GM18909 (cell line): ENCODE data around the gene BPIFB1.

Source experiments
- ATAC-seq: cut with Tn5 transposase; IDR thresholded peaks from one replicate; pipeline ENCODE4 v1.9.1; 2021; ENCODE audit warnings: mild to moderate bottlenecking; ENCODE audit not compliant: unreplicated experiment, poor library complexity

BPIFB1 gene

DNA sequence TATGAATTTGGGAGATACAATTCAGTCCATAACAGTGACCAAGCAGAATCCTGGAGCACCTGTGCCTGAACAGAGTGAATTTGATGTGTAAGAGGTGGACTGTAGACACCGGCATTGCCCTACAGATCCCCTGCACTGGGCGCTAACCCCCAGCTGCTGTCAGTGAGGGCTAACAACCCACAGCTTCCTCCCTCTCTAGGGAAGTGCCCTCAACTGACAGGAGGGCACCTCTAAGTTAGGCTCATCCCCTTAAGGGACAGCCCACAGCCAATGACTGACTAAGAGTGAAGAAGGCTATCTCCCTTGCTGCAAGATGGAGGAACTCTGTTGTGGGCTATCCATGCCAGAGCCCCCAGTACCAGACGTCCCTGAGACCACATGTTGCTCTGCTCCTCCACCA lies 15.3 kb upstream of the BPIFB1 start:
- no peak for ATAC-seq

DNA sequence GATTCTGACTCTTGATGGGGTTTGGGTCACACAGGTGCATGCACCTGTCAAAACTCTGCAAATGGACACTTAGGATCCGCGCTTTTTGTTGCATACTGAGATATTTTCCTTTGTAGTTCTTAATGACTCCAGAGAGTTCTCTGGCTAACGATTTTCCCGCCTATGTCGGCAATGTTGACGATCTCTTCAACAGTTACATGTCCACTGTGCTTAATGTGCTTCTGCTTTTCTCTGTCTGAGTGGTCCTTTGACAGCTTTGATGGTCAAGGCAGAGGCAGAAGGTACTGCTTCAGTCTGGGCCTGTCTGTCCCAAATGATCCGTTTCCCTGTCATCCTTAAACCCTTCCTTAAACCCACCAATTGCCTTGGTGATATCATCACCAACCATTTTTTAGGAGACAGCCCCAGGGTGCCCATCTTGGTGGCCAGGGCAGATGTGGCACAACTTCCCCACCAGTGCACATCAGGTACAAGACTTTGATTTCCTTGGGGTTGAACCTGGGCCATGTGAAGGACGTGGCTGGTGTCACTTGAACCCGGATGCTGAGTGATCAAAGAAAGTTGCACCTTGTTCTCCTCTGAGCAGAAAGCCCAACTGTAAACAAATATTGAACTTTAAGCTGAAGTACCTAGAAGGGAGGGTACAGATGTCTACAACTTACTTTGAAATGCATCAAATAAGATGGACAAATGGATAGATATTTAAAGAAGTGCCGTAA lies 10.7 kb upstream of the BPIFB1 start:
- no peak for ATAC-seq

DNA sequence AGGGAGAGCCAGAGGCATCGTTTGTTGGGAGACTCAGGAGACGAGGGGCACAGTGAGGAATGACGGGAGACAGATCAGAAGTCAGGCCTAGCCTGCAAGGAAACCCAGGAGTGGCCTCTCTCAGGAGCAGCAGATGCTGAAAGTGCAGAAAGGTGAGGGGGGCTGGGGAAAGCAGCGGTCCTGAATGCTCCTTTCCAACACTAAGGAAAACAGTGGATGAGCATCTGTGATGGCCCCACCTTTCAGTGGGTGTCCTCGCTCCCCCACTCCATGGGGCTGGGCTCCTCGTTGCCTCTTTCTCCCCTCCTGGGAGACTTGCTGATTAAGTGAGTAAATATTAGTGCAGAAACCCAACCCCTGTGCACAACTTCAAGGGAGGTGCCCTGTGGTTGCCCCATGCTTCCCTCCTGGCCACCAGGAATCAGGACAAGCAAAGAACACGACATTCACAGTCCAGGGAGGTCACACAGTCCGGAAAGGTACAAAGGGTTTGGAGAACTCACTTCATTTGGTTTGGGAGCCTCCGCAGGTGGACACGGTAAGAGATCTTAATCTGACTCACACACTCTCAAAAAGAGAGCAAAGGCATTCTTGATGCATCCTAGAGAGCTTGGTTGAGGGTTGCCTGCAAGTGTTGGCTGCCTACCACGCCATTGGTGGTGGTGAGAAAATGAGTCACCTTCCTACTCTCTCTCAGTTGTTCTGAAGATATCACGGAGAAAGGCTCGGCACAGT lies 9.7 kb upstream of the BPIFB1 start:
- ATAC-seq: no peak

DNA sequence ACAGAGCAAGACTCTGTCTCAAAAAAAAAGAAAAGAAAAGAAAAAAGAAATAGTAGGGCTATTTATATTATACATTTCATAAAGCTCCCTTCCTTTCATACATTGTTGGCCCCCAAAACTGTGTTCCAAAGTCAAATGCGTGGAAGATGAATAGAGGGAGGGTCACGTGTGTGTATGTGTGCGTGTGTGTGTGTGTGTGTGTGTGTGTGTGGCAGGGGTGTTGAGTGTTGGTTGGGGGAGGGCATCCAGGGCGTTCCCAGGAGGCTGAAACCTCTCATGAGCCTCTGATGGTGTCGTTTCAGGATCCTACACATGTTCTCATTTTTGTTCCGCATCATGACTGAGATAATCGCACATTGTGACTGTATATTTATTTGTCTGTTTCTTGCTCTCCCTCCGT lies 7.8 kb upstream of the BPIFB1 start:
- ATAC-seq: no peak

DNA sequence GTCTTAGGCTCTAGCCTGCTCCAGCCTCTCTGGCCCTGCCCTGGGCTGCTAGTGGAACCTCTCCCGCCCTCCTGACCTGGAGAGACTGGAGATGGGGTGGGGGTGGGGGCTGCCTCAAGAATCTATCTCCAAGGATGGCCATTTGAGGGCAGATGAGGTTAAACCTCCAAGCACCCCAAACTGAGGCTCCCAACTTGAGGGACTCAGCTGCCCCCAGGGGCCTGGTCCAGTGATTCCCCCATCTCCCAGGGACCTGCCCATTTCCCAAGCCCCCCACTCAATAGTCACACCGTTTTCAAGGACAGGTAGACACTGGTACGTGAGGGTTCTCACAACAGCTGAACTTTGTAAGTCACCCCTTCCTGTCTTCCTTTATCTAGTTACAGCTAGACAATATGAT lies 7.1 kb upstream of the BPIFB1 start:
- no peak for ATAC-seq

DNA sequence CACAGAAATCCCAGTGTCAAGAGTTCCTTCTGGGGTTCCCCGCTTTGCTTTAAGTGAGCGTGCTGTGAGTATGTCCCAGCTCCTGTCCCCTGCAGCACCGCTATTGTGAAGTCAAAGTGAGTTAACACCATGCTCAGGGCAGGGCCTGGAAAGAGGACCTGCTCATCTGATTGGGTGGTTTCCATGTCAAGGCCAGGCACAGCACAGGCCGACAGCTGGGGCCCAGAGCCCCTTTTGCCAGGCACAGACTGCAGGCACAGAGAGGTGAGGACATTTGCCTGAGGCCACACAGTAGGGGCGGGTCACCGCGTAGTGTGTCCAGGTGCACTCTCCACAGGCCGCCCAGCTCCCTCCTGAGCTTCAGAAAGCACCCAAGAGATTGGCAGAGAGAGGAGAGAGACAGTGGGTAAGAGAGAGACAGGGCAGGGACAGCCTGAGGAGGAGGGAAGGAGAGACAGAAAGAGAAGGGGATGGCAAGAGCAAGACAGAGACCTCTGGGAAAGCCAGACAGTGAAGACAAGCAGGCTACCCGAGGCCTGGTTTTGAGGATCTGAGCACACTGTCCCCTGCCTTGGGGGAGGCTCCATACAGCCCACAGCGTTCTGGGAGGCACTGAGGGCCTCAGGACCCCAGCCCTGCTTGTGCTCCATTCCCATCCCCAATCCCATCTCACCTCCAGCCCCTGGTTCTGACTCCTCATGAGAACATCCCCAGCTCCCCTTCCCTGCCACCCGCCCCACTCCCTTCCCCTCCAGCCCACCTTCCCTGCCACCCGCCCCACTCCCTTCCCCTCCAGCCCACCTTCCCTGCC lies 6.5 kb upstream of the BPIFB1 start:
- no peak for ATAC-seq

DNA sequence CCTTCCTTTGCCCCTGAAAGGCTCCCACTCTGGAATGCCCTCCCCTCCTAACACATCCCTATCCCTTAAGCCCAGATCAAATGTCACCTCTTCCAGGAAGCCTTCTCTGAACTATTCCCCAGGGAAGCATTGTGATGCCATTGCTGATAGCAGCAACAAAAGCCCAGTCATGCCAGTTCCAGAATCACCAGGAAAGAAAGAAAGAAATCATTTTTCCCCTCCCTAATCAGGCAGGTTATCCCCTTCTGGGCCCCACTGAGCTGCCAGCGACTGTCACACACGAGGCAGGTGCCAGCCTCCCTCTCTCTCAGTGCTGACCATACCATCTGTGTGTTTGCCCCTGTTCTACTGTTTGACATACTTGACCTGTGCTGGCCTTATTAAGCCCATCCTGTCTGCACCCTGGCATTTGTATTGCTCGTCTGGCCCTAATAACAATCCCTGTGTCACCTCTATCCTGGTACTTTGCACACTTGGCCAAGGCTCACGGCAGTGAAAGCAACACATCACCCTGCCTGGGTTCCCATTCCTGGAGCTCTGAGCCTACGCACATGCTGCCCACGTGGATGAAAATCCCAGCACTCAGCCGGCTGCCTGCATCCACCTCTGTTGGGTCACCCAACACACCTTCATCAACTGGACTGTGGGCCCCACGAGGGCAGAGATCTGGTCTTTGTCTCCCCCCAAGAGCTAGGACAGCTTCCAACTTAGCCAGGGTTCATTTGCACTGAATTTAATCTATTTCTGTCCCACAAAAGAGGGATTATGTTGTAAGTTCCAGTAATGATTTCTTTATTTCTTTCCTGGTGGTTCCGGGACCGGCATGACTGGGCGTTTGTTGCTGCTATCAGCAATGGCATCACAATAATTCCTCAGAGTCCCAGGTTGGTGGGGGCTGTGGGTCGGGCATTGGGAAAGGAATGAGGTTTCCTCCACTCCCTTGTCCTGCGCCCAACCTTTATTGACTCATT lies 5.3 kb upstream of the BPIFB1 start:
- ATAC-seq: no peak

DNA sequence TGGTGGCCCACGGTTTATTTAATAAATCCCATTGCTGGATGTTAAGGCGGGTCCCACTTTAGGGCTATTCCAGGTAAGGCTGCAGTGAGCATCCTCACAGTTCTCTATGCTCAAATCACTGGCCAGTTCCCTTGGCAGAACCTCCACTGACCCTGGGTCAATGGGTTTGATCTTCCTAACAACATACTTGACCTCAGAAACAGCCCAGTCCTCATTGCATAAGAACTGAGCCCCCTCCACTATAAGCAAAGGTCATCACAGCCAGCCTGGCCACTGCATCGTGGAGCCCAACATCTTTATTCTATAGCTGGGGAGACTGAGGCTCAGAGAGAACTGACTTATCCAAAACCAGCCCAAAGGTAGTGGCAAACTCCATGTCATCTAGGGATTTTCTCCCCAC lies 4.3 kb upstream of the BPIFB1 start:
- no peak for ATAC-seq

DNA sequence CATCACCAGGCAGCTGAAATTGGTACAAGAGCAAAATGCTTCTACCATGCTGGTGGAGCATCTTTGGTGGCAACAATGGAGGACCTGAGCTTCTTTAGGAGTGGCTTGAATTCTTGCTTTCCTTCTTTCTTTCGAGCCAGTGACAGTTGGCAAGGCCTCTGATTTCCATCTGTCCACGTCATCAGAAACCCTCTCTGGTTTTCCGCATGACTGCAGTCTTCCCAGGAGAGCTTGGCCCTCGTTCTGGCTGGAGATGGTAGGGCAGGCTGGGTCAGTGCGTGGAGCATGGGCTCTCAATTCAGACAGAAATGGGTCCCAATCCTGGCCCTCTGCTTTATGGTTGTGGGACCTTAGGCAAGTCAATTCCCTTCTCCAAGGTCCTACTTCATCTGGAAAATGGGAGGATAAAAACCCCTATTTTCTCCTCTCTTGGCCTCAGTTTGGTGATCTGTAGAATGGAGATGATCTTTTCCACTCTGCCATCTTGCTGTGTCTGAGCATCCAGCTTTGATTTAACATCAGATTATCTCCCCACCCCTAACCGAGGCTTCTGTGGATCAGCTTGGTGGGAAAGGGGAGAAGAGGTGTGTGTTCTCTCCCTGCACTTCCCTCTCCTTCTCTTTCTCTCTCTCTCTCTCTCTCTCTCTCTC lies 3.6 kb upstream of the BPIFB1 start:
- ATAC-seq: no peak

DNA sequence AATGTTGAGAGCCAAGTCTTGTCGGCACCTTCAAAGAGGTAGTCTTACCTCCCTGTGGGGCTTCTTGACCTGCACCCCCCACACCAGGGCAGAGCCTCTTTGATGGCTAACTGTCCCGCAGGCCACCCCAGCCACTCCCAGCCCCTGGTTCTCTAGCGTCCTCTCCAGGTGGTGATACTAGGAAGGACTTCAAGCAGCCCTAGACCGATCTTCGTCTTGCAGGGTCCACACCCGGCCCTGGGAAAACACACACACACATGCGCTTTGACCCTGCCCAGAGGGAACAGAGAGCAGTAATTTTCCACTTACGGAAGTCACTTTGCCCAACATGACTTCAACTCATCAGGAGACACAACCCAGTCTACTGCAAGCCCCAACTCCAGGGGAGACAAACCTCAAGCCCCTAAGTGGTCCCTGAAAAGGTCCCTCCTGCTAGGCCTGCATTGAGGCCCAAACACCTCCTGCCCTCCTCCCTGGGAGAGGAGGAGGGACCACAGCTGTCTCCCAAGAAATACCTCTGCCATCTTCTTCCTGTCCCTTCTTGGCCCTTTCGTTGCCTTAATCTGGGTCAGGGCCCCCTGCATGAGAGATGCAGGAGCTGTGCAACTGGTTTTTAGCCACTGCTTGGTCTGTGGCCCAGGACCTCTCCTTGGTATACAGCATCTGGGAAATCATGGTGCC lies 2.9 kb upstream of the BPIFB1 start:
- ATAC-seq: no peak

DNA sequence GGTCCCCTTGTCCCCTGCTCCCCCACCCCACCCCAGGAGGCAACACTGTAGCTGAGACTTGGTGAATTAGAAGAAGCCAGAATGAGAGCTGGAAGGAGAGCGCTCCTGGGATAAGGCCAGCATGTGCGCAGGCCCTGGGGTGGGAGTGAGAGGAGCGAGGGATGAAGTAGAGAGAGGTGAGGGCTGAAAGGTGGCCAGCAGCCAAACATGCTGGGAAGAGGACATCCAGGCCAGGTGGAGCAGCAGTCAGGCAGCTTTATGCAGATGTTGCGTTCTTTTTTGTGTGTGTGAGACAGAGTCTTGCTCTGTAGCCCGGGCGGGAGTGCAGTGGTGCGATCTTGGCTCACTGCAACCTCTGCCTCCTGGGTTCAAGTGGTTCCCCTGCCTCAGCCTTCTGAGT lies 2.2 kb upstream of the BPIFB1 start:
- no peak for ATAC-seq

DNA sequence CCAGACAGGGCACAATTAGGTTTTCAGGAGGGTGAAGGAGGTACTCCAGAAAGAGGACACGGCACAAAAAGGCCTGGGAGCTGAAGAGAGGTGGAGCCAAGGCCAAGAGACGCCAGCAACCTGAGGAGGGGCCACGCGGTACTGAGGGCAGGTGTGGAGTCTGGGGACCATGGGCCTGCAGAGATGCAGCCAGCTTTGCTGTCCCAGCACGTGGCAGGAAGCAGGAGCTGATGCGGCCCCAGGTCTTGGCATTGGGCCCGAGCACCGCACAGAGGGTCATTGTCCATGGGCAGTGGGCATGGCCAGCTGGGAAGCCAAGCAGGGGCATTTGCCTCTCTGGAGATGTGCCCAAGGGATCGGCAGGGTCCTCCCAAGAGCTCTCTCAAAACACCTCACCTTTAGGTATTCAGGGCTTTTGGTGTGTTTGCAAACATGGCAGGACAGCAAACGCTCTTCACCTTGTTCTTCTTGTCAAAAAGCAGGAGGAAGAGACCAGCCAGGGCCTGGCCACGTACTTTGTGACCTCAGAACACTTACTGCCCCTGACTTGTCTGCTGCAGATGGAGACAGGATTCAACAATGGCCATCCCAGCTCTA lies 1.4 kb upstream of the BPIFB1 start:
- no peak for ATAC-seq

DNA sequence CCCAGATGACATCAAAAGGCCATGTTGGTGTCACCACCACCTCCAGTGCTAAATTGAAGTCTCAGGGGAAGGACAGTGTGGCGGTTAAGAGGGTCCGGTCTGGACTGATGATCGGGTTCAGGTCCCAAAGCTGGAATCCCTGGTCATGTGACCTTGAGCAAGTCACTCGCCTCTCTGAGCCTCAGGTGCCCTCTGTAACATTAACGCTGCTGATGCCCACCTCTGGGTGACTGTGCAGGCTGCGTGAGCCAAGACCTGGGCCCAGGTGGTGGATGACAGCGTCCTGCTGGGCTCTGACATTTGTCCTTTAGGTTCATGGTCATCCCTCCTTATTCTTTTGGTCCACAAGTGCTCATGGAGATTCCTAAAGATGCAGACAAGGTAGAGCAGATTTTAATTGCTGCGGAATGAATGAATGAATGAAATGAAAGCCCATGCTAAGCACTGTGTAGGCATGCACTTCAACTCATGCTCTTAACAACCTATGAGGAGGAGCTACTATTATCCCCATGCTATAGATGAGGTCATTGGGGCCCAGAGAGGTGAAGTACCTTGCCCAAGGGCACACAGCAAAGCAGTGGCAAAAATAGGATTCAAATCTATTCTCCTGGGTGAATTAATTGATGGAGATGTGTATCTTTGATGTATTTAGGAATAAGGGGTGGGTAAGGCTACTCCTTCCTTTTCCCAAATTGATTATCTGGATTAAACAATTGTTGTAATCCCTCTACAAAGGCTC lies 649 bp upstream of the BPIFB1 start:
- no peak for ATAC-seq

DNA sequence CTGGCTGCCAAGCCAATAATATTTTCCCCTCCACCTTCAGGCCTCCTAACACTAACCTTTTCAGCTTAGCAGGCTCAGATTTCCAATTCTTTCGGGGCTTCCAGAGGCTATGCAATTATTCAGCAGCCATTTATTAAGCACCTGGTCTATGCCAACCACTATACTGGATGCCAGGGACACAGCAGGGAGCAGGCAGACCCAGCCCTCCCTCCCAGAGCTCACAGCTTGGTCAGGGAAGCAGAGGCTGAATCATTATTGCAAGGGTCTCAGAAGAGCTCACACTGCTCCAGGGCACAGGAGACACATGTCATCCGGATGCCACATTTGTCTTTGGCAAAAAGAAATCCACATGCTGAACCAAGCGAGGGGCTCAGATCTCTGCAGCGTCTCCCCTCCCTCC lies 1.3 kb downstream of the BPIFB1 start:
- no peak for ATAC-seq

DNA sequence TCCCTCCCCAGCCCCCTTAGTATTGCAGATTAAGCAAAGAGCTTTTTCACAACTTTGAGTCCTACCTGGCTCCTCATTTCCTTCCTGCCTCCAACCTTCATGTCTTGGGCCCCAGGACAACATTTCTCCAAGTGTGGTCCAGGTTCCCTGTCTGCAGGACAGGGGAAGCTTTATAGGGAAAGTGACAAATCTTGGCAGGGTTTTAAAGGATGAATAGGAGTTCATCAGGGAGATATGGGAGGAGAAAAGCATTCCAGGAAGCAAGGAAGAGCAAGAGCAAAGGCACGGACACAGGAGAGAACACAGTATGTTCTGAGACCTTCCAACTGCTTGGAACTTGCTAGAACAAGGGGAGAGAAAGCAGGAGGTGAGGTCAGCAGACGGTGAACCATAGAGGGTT lies 1.9 kb downstream of the BPIFB1 start:
- ATAC-seq: no peak

DNA sequence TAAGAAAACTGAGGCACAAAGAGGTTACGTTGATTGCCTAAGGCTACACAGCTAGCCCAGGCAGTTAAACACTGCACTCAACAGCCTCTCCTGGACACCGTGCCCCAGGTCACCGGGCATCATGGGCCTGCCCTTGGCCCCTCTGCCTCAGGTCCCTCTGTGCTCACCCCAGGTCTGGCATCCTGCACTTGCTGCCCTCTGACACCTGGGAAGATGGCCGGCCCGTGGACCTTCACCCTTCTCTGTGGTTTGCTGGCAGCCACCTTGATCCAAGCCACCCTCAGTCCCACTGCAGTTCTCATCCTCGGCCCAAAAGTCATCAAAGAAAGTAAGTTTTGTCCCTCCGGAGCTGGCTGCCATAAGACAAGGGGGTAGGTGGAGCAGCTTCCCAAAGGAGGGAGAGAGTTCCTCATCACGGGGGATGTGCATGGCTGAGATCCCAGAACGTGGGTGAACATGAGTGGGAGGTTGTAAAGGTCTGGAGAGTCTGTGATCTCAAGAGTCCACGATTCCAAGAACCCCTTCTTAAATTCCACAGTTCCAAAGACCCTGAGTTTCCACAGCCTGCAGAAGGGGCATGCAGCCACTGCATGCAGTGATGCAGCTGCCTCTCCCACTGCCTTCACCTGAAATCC lies 3.0 kb downstream of the BPIFB1 start:
- ATAC-seq: no peak

DNA sequence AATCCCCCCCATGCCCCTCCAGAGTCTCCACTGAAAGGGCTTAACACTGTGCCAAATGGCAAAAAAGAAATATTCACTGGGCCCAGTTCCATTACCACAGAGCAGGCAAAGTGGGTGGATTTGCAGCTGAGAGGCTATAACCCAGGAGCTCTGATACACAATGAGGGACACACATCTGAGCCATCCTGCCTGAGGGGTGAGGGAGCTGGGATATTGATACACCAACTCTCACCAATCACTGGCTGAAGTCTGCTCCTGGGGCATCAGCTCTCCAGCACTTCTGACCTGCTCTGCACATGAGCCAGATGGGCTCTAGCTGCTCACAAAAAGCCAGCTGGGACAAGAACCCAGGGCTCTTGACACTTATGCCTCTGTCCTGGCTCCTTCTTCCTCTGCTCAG lies 4.9 kb downstream of the BPIFB1 start:
- no peak for ATAC-seq

DNA sequence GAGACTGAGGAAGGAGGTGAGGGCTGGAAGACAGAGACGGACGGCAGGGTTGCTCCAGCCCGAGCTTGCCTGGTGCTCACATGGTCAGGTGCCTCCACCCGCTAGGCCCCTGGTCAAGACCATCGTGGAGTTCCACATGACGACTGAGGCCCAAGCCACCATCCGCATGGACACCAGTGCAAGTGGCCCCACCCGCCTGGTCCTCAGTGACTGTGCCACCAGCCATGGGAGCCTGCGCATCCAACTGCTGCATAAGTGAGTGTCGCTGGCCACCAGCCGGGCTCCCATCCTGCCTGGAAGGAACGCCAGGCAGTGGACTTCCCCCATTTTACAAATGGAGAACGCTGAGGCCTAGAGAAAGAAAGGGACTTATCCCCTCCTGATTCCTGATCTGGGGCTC lies 7.8 kb downstream of the BPIFB1 start:
- no peak for ATAC-seq
